LNCaP clone FGC (cell line): Measurements from ENCODE around the gene BRINP2.

Experiments used
- DNase-seq: peaks from one replicate; pipeline ENCODE4 v3.0.0-alpha.2; 2011; ENCODE audit warnings: low read depth
- H3K4me3 ChIP-seq: 2 replicates; pipeline ENCODE4 v1.5.1; 2011; ENCODE audit warnings: mild to moderate bottlenecking, low read depth, low read length, control low read depth
- CTCF ChIP-seq: IDR thresholded peaks from 2 replicates; pipeline ENCODE4 v1.5.1; 2012; ENCODE audit warnings: mild to moderate bottlenecking; ENCODE audit not compliant: control insufficient read depth, insufficient read depth; ENCODE audit errors: extremely low read depth

Gene BRINP2

GRCh38 chr1:177289532-177289931 lies 118.8 kb downstream of the BRINP2 start:
- DNase-seq: no peak
- H3K4me3 ChIP-seq: no peak overlapping the region
- no peak for TF ChIP-seq CTCF

DNA sequence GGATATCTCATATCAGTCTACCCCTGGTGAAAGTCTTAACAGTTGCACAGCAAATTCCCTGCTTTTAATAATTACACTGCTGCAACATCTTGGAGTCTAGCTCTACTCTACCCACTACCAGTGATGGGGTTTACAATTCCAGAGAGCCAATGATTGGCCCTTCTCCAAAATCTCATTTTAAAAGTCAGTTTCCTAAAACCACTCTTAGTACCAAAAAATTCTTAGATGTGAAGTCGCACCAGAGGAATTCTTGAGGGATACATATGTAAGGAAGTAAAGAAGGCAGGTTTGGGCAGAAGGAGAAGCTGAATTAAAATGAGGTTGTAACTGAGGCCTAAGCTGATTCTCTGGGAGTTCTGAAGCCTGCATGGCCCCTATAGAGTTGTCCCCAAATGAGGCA lies 129.7 kb downstream of the BRINP2 start:
- H3K4me3 ChIP-seq: no peak overlapping the region
- no peak for DNase-seq
- TF ChIP-seq CTCF: no peak

DNA sequence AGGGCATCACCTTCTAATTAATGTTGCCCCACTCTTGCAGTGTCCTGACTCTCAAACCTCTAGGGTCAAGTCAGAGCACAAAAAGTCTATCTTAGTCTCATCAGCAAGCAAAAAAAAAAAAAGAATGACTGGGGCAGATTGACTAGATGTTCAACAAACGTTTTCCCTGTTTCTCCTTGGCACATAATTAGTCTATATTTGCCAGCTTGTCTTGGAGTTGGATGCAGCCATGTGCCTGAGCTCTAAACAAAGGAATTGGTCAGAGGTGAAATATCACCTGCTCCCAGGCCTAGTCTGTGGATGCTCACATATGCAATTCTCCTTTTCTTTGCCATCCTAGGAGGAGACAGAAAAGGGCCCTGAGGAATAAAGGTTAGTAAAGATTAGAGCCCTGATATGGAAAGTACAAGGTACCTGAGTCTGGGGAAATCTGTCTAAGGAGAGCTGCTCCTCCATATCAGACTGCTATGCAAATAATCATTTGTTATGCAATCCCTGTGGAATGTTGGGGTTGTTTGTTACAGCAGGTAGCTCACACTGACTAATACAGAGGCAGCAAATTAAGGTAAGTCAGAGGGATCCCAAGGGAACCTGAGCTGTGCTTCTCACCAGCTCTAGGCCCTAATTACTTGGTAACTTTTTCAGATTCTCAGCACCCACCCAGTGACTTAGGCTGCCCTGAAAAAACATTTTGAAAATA lies 130.8 kb downstream of the BRINP2 start:
- no peak for DNase-seq
- TF ChIP-seq CTCF: no peak
- H3K4me3 ChIP-seq: no peak overlapping the region

- no peak for DNase-seq
- TF ChIP-seq CTCF: no peak
- H3K4me3 ChIP-seq: no peak overlapping the region
Measured at GRCh38 chr1:177302357-177303044, 131.7 kb downstream of the BRINP2 start.

GRCh38 chr1:177305040-177306018 lies 134.6 kb downstream of the BRINP2 start:
- TF ChIP-seq CTCF: no peak
- no peak for DNase-seq
- no peak overlapping the region for H3K4me3 ChIP-seq

DNA sequence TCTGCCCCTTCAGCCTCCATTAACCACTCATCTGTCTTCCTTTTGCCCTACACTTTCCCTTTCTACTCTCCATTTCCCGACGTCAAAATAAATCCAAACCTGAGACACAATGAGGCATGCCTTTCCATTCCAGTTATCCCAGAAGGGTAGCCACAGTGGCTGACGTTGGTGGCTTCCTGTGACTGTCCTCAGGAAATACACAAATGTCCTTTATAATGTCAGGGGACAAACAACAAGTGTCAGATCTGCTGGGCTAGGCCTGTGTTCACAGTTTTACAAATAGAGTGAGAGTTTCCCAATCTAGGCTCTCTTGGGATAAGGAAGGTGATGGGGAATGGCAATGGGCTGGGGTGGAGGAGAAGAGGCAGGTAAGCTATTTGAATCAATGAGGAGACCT lies 135.3 kb downstream of the BRINP2 start:
- no peak for TF ChIP-seq CTCF
- no peak overlapping the region for H3K4me3 ChIP-seq
- no peak for DNase-seq
